ENCODE data around the gene FLVCR2.
"Not testable (repeated sequence)": the region's sequence is repeated elsewhere in the genome, so short reads cannot be mapped to it uniquely, and the experiment has no call there.

FLVCR2 gene

GRCh38 chr14:75673345-75674035 lies 95.1 kb downstream of the FLVCR2 start:
- peak; percentile 80 for DNase-seq

- no peak for DNase-seq
Observed at GRCh38 chr14:75675265-75675960, 97.0 kb downstream of the FLVCR2 start.

GRCh38 chr14:75685910-75686309 lies 107.5 kb downstream of the FLVCR2 start:
- DNase-seq = no peak

- no peak for DNase-seq
Observed at GRCh38 chr14:75689012-75689411, 110.6 kb downstream of the FLVCR2 start.

GRCh38 chr14:75690010-75690409 lies 111.6 kb downstream of the FLVCR2 start:
- DNase-seq = peak; percentile 5

- DNase-seq = not testable (repeated sequence)
Observed at GRCh38 chr14:75695025-75695424, 116.6 kb downstream of the FLVCR2 start.

- no peak for DNase-seq
Observed at GRCh38 chr14:75697386-75697785, 119.0 kb downstream of the FLVCR2 start.

All from activated CD4-positive, alpha-beta T cell treated with anti-CD3 and anti-CD28 coated beads, Interleukin-10, Interleukin-2, amounts not matched to agents 100 ng/mL and 50 ng/mL, durations not matched to agents 16 hours and 8 hours (primary cell).